Measurements from ENCODE around the gene PATL2.

PATL2 gene

DNA sequence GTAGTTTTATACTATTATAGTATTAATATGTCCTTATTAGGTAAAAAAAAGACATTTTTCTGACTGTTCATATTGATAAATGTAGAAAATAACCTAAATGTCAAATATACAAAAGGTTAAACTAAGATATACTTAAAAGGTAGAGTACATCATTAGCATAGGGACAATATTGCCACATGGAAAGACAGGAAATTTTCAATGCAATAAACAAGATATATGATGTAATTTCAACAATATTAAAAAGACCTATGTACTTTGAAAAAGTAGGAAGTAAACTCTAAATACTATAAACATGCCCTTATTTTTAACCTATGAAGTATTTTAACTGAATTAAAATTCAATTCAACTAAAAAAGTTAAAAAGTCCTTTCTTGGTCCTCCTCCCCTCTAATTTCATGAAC, 49.5 kb downstream of the PATL2 start:
- Histone ChIP-seq H3K27ac (replicated peaks; ENCODE audit: low read length) (no peak overlapping the region), H2BK12ac (ENCODE audit: low read length) (no peak overlapping the region), H4K8ac (ENCODE audit: low read depth, low read length) (no peak overlapping the region), H2BK15ac (ENCODE audit: low read length) (no peak overlapping the region), H2AFZ (ENCODE audit: low read length) (no peak overlapping the region), H3K9me3 (replicated peaks in 1 of 2; ENCODE audit: control insufficient read depth in 2 of 2, insufficient read depth in 1 of 2, low read depth in 1 of 2, low read length in 2 of 2) (no peaks in the 10 kb centered on the region), H2AK5ac (ENCODE audit: low read depth, low read length) (no peak overlapping the region), H3K23ac (ENCODE audit: low read depth, low read length, poor library complexity) (no peak overlapping the region), H3K4me3 (ENCODE audit: low read length in 2 of 2) (peak overlapping the region in 1 of 2 donors; percentile 86), H4K91ac (ENCODE audit: low read depth, low read length, poor library complexity) (no peak overlapping the region), H3K27me3 (ENCODE audit: control insufficient read depth in 3 of 3, insufficient read depth in 3 of 3, low read depth in 1 of 3, low read length in 3 of 3) (peaks cover 0 to 5% (median 0%) of the 10 kb centered on the region in 3 experiments), H3K14ac (ENCODE audit: low read length) (no peak overlapping the region), H2BK120ac (ENCODE audit: low read depth, low read length) (no peak overlapping the region), H3K36me3 (replicated peaks in 1 of 2; ENCODE audit: control insufficient read depth in 2 of 2, insufficient read depth in 2 of 2, low read length in 2 of 2) (peaks cover 2 to 38% of the 10 kb centered on the region in 2 donors), H3K4ac (ENCODE audit: low read length) (no peak overlapping the region), H3K18ac (ENCODE audit: low read length) (no peak overlapping the region), H2BK5ac (ENCODE audit: low read length) (no peak overlapping the region), H3K79me1 (ENCODE audit: low read depth, low read length) (peaks cover 2% of the 10 kb centered on the region), H3K4me1 (ENCODE audit: control insufficient read depth in 2 of 2, insufficient read depth in 1 of 2, low read depth in 1 of 2, low read length in 2 of 2) (peaks cover 1 to 5% of the 10 kb centered on the region in 2 donors), H3K4me2 (ENCODE audit: insufficient read depth, low read length, poor library complexity, severe bottlenecking) (no peak overlapping the region), H3K9ac (ENCODE audit: low read depth, low read length, poor library complexity) (no peak overlapping the region)
- DNase-seq (ENCODE audit: low spot score): no peak

DNA sequence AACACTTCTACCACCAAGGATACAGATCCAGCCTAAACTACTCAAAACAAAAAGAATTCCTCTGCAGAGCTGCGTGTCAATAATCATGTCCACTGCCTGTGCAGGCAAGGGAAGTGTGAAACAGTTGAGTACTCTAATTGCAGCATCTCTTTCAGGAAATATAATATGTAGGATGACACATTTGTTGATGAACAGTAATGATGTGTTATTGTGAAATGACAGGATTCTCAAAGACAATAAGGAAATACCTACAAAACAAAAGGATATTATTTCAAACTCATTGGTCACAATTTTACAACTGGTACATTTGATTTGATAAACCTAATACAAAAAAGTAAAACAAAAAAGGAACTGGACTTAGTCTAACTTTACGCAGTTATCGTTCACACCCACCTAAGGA, 52.1 kb downstream of the PATL2 start:
- no peak overlapping the region for H3K4me2 ChIP-seq (ENCODE audit: insufficient read depth, low read length, poor library complexity, severe bottlenecking)
- H4K8ac ChIP-seq (ENCODE audit: low read depth, low read length): no peak overlapping the region
- H2AFZ ChIP-seq (ENCODE audit: low read length): no peak overlapping the region
- H2BK12ac ChIP-seq (ENCODE audit: low read length): no peak overlapping the region
- H3K4me1 ChIP-seq (ENCODE audit: control insufficient read depth in 2 of 2, insufficient read depth in 1 of 2, low read depth in 1 of 2, low read length in 2 of 2): peaks cover 1 to 5% of the 10 kb centered on the region in 2 donors
- H2BK5ac ChIP-seq (ENCODE audit: low read length): no peak overlapping the region
- no peaks in the 10 kb centered on the region for H3K27me3 ChIP-seq (ENCODE audit: control insufficient read depth in 3 of 3, insufficient read depth in 3 of 3, low read depth in 1 of 3, low read length in 3 of 3)
- no peak overlapping the region for H2BK120ac ChIP-seq (ENCODE audit: low read depth, low read length)
- no peak overlapping the region for H4K91ac ChIP-seq (ENCODE audit: low read depth, low read length, poor library complexity)
- H3K79me1 ChIP-seq (ENCODE audit: low read depth, low read length): peaks cover 2% of the 10 kb centered on the region
- no peak overlapping the region for H2BK15ac ChIP-seq (ENCODE audit: low read length)
- WGBS, 2 donors (ENCODE audit: extremely low coverage in 2 of 2, insufficient read length in 2 of 2, insufficient replicate concordance in 1 of 2): no CpG with 5 or more reads among the region's 3 CpGs
- no peaks in the 10 kb centered on the region for H3K9me3 ChIP-seq (replicated peaks in 1 of 2; ENCODE audit: control insufficient read depth in 2 of 2, insufficient read depth in 1 of 2, low read depth in 1 of 2, low read length in 2 of 2)
- no peak overlapping the region for H3K23ac ChIP-seq (ENCODE audit: low read depth, low read length, poor library complexity)
- no peak overlapping the region for H3K9ac ChIP-seq (ENCODE audit: low read depth, low read length, poor library complexity)
- H3K4me3 ChIP-seq (ENCODE audit: low read length in 2 of 2): no peak overlapping the region
- no peak overlapping the region for H3K4ac ChIP-seq (ENCODE audit: low read length)
- H2AK5ac ChIP-seq (ENCODE audit: low read depth, low read length): no peak overlapping the region
- H3K18ac ChIP-seq (ENCODE audit: low read length): no peak overlapping the region
- peaks cover 5 to 61% of the 10 kb centered on the region in 2 donors for H3K36me3 ChIP-seq (replicated peaks in 1 of 2; ENCODE audit: control insufficient read depth in 2 of 2, insufficient read depth in 2 of 2, low read length in 2 of 2)
- no peak for DNase-seq (ENCODE audit: low spot score)
- no peak overlapping the region for H3K27ac ChIP-seq (replicated peaks; ENCODE audit: low read length)
- no peak overlapping the region for H3K14ac ChIP-seq (ENCODE audit: low read length)

- Histone ChIP-seq H3K27ac (replicated peaks; ENCODE audit: low read length) (no peak overlapping the region), H2BK15ac (ENCODE audit: low read length) (no peak overlapping the region), H4K8ac (ENCODE audit: low read depth, low read length) (no peak overlapping the region), H3K4me3 (ENCODE audit: low read length in 2 of 2) (no peak overlapping the region), H3K36me3 (replicated peaks in 1 of 2; ENCODE audit: control insufficient read depth in 2 of 2, insufficient read depth in 2 of 2, low read length in 2 of 2) (peaks cover 5 to 77% of the 10 kb centered on the region in 2 donors), H2BK5ac (ENCODE audit: low read length) (no peak overlapping the region), H3K14ac (ENCODE audit: low read length) (no peak overlapping the region), H3K4me1 (ENCODE audit: control insufficient read depth in 2 of 2, insufficient read depth in 1 of 2, low read depth in 1 of 2, low read length in 2 of 2) (peaks cover 0 to 2% of the 10 kb centered on the region in 2 donors), H4K91ac (ENCODE audit: low read depth, low read length, poor library complexity) (no peak overlapping the region), H3K27me3 (ENCODE audit: control insufficient read depth in 3 of 3, insufficient read depth in 3 of 3, low read depth in 1 of 3, low read length in 3 of 3) (no peaks in the 10 kb centered on the region), H3K4ac (ENCODE audit: low read length) (no peak overlapping the region), H3K79me1 (ENCODE audit: low read depth, low read length) (peaks cover 1% of the 10 kb centered on the region), H2BK12ac (ENCODE audit: low read length) (no peak overlapping the region), H3K9ac (ENCODE audit: low read depth, low read length, poor library complexity) (no peak overlapping the region), H3K23ac (ENCODE audit: low read depth, low read length, poor library complexity) (no peak overlapping the region), H2BK120ac (ENCODE audit: low read depth, low read length) (no peak overlapping the region), H3K4me2 (ENCODE audit: insufficient read depth, low read length, poor library complexity, severe bottlenecking) (no peak overlapping the region), H3K9me3 (replicated peaks in 1 of 2; ENCODE audit: control insufficient read depth in 2 of 2, insufficient read depth in 1 of 2, low read depth in 1 of 2, low read length in 2 of 2) (no peaks in the 10 kb centered on the region), H2AK5ac (ENCODE audit: low read depth, low read length) (no peak overlapping the region), H3K18ac (ENCODE audit: low read length) (no peak overlapping the region), H2AFZ (ENCODE audit: low read length) (no peak overlapping the region)
- DNase-seq (ENCODE audit: low spot score): no peak
Measured at GRCh38 chr15:44657378-44657777, 53.7 kb downstream of the PATL2 start.

GRCh38 chr15:44656913-44657312, 54.2 kb downstream of the PATL2 start:
- Histone ChIP-seq H3K9me3 (replicated peaks in 1 of 2; ENCODE audit: control insufficient read depth in 2 of 2, insufficient read depth in 1 of 2, low read depth in 1 of 2, low read length in 2 of 2) (no peaks in the 10 kb centered on the region), H3K36me3 (replicated peaks in 1 of 2; ENCODE audit: control insufficient read depth in 2 of 2, insufficient read depth in 2 of 2, low read length in 2 of 2) (peaks cover 5 to 81% of the 10 kb centered on the region in 2 donors), H2BK15ac (ENCODE audit: low read length) (no peak overlapping the region), H3K4me2 (ENCODE audit: insufficient read depth, low read length, poor library complexity, severe bottlenecking) (no peak overlapping the region), H3K4me3 (ENCODE audit: low read length in 2 of 2) (no peak overlapping the region), H3K27me3 (ENCODE audit: control insufficient read depth in 3 of 3, insufficient read depth in 3 of 3, low read depth in 1 of 3, low read length in 3 of 3) (no peaks in the 10 kb centered on the region), H2BK12ac (ENCODE audit: low read length) (no peak overlapping the region), H4K91ac (ENCODE audit: low read depth, low read length, poor library complexity) (no peak overlapping the region), H2BK120ac (ENCODE audit: low read depth, low read length) (no peak overlapping the region), H2AK5ac (ENCODE audit: low read depth, low read length) (no peak overlapping the region), H3K4ac (ENCODE audit: low read length) (no peak overlapping the region), H3K79me1 (ENCODE audit: low read depth, low read length) (no peaks in the 10 kb centered on the region), H3K9ac (ENCODE audit: low read depth, low read length, poor library complexity) (no peak overlapping the region), H2AFZ (ENCODE audit: low read length) (no peak overlapping the region), H3K23ac (ENCODE audit: low read depth, low read length, poor library complexity) (no peak overlapping the region), H3K27ac (replicated peaks; ENCODE audit: low read length) (no peak overlapping the region), H3K18ac (ENCODE audit: low read length) (no peak overlapping the region), H2BK5ac (ENCODE audit: low read length) (no peak overlapping the region), H4K8ac (ENCODE audit: low read depth, low read length) (no peak overlapping the region), H3K4me1 (ENCODE audit: control insufficient read depth in 2 of 2, insufficient read depth in 1 of 2, low read depth in 1 of 2, low read length in 2 of 2) (no peaks in the 10 kb centered on the region), H3K14ac (ENCODE audit: low read length) (no peak overlapping the region)
- no peak for DNase-seq (ENCODE audit: low spot score)
- WGBS, 2 donors (ENCODE audit: extremely low coverage in 2 of 2, insufficient read length in 2 of 2, insufficient replicate concordance in 1 of 2): no CpG with 5 or more reads among the region's 3 CpGs

All from neuronal stem cell (in vitro differentiated cells).